GM23338 (cell line): ENCODE measurements around the gene ABCC3.

Source experiments
- CREB1 ChIP-seq: fragments of 250-450 bp; sonication (Bioruptor Pico); IDR thresholded peaks from 2 replicates; pipeline ENCODE4 v1.5.0; 2020; ENCODE audit warnings: low read depth, mild to moderate bottlenecking, moderate library complexity
- CTCF ChIP-seq, 2 experiments: fragments of 200-600 bp in 1 of 2; sonication (generic) in 1 of 2; conservative IDR thresholded peaks; 2 replicates each; pipeline versions ENCODE4 v1.5.1 to v1.6.1; 2016 to 2017; ENCODE audit warnings: antibody characterized with exemption in 2 of 2, low read depth in 2 of 2, mild to moderate bottlenecking in 2 of 2, moderate library complexity in 1 of 2
- ETS1 ChIP-seq: IDR thresholded peaks from 2 replicates; pipeline ENCODE4 v1.6.1; 2016; ENCODE audit warnings: antibody characterized with exemption
- EZH2 ChIP-seq: fragments of 200-600 bp; sonication (generic); IDR thresholded peaks from one replicate; pipeline ENCODE4 v1.8.0; 2017; ENCODE audit warnings: antibody characterized with exemption, mild to moderate bottlenecking, low read depth; ENCODE audit not compliant: unreplicated experiment
- EZH2phosphoT487 ChIP-seq: fragments of 200-600 bp; sonication (generic); IDR thresholded peaks from one replicate; pipeline ENCODE4 v1.8.1; 2018; ENCODE audit warnings: antibody characterized with exemption; ENCODE audit not compliant: unreplicated experiment
- JUNB ChIP-seq: IDR thresholded peaks from one replicate; pipeline ENCODE4 v1.6.1; 2016; ENCODE audit warnings: antibody characterized with exemption; ENCODE audit not compliant: unreplicated experiment
- POLR2AphosphoS5 ChIP-seq: IDR thresholded peaks from 2 replicates; pipeline ENCODE4 v1.6.1; 2016; ENCODE audit warnings: antibody characterized with exemption, low read depth
- REST ChIP-seq: IDR thresholded peaks from one replicate; pipeline ENCODE4 v1.6.1; 2018; ENCODE audit warnings: antibody characterized with exemption; ENCODE audit not compliant: unreplicated experiment
- STAT1 ChIP-seq: IDR thresholded peaks from one replicate; pipeline ENCODE4 v1.6.1; 2016; ENCODE audit warnings: antibody characterized with exemption; ENCODE audit not compliant: unreplicated experiment
- ZNF114 ChIP-seq: fragments of 250-450 bp; sonication (Bioruptor Pico); IDR thresholded peaks from 2 replicates; pipeline ENCODE4 v1.5.0; 2020; ENCODE audit warnings: mild to moderate bottlenecking, moderate library complexity

GRCh38 chr17:50677851-50678375 is 43.2 kb downstream of the ABCC3 start:
- TF ChIP-seq CTCF (conservative IDR thresholded peaks at IDR 0.05; ENCODE audit: low read depth in 2 of 2) (no peak), EZH2 (no peak), REST (no peak), POLR2AphosphoS5 (no peak), EZH2phosphoT487 (no peak), CREB1 (CRISPR knock-in tag) (no peak), STAT1 (no peak), JUNB (no peak), ZNF114 (CRISPR knock-in tag) (no peak), ETS1 (no peak)
